ENCODE data around the gene TMCC1.
"Not testable (repeated sequence)": the region's sequence is repeated elsewhere in the genome, so short reads cannot be mapped to it uniquely, and the experiment has no call there.

The TMCC1 gene

DNA sequence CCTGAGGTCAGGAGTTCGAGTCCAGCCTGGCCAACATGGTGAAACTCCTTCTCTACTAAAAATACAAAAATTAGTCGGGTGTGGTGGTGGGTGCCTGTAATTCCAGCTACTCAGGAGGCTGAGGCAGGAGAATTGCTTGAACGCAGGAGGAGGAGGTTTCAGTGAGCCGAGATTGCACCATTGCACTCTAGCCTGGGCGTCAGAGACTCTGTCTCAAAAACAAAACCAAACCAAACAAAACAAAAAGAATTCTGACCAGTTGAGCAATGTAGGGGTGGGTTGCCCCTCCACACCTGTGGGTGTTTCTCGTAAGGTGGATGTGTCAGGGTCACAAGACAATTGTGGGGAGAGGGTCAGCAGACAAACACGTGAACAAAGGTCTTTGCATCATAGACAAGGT, 252.5 kb downstream of the TMCC1 start:
- DNase-seq: not testable (repeated sequence)

GRCh38 chr3:129638481-129638880, 255.0 kb downstream of the TMCC1 start:
- DNase-seq: no peak

DNA sequence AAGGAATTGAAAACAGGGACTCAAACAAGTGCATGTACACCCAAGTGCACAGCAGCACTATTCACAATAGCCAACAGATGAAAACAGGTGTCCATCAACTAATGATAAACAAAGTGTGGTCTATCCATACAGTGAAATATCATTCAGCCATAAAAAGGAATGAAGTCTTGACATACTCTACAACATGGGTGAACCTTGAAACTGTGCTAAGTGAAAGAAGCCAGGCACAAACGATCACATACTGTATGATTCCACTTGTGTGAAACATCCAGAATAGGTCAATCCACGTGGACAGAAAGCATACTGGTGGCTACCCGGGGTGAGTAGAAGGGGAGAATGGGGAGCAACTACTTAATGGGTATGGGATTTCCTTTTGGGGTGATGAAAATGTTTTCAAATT, 257.4 kb downstream of the TMCC1 start:
- DNase-seq: no peak

DNA sequence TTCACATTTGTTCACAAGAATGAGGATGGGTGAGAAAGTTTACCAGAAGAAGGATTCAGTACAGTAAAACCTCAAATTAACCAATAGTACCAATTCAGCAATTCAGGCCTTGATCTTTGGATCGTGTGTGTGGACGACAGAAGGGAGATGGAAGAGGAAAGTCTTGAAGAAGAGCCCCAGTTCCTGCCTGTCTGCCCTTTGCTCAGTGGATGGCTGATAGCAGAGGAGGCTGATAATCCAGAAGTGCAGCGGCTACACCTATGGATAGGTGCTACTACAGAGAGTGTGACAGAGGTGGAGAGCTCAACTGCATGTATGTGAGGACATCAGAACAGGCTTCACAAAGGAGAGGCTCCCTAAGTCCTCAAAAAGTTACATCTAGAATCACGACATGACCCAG, 257.9 kb downstream of the TMCC1 start:
- DNase-seq: no peak

DNA sequence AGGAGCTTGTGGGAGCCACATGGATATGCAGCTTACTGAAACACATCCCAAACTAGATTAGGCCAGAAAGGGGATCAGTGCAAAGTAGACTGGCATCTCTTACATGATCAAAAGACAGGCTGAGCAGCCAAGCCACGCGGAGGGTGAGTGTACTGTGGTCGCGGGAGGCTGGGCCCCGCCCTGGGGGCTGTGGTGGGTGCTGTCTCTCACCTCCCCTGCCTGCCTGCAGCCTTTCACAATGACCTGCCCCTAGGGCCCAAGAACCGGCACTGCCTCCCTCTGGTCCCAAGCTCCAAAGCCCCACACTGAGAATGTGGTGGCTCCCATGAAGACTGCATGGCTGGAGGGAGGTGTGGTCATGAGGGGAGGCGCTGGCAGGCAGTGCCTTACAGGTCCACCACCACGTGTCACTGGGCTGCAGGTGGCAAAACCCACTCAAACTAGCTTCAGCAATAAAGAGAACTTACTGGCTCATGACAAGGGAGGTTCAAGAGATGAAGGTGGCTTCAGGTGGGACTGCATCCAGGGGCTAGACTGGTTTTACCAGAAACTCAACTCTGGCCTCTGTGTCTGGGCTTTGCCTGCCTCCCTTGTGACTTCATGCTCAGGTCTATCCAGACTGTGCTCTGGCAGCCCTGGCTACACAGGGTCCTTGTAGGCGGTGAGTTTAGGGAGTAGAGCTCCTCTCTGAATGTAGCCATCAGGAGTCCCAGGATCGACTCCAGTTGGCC, 259.6 kb downstream of the TMCC1 start:
- DNase-seq: no peak

- DNase-seq: no peak
Observed at GRCh38 chr3:129632977-129633376, 260.5 kb downstream of the TMCC1 start.

GRCh38 chr3:129632556-129632955, 261.0 kb downstream of the TMCC1 start:
- no peak for DNase-seq

GRCh38 chr3:129632056-129632455, 261.5 kb downstream of the TMCC1 start:
- DNase-seq: no peak

- DNase-seq: no peak
Observed at GRCh38 chr3:129629011-129629410, 264.5 kb downstream of the TMCC1 start.

- no peak for DNase-seq
Observed at GRCh38 chr3:129628169-129628522, 265.4 kb downstream of the TMCC1 start.

DNA sequence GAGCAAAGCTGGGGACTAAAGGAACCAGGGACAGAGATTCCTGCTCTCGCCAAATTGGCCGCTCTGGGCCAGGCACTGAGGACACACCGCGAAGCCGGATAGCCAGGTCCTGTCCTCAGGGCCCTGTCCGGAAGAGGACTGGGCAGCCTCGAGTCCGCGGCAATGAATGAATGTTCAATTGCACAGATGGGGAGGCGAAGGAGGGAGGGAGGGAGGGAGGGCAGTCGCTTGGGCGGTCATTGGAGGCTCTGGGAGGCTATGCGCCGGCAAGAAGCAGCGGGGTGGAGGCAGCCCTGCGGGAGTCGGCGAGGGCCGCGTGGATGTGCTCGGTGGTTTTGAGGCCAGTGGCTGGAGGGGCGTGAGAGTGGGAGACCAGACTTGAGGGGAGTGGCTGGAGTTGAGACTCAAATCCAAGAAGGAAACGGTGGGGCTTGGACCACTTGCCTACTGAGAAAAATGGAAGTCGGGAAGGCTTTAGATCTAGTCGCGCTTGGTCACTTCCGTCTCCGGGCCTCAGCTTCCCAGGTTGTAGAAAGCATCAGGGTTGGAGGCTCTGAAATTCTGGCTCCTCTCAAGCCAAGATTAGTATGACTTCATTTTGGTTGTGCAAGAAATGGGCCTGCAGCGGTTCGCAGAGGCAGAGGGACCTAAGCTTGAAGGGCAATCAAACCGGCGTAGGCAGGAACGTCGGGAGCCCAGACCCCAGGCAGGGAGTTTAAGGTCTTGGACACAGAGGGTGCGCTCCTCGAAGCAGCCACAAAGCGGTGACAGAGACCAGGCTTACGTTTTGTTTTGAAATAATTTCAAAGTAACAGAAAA, 266.0 kb downstream of the TMCC1 start:
- peak; percentile 72 to 78 for DNase-seq

DNA sequence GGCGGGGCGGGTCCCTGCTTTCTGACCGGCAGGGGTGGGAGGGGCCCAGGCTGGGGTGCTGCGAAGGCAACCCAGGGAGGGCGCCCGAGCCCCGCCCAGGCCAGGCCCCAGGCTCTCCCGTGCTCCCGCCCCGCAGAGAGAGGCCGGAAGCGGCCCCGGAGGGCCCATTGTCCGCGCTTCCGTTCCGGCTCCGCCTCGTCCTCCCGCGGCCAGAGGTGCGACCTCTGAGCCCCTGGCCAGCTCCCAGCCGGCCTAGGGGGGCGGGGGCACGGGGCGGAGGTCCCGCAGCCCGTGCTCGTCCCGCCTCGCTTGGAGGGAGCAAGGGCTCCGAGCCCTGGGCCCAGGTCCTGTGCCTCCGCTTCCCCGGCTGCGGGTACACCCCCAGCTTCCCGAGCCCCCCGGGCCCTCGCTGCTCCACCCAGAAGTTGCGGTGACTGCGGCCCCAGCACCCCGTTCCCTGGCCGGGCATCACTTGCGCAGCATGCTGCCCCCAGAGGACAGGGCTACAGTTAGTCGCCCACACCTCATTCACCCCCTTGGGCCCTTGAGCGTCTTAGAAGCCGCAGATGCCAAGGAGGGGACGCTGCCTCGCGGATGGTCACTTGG, 266.7 kb downstream of the TMCC1 start:
- peak; percentile 86 to 89 for DNase-seq

DNA sequence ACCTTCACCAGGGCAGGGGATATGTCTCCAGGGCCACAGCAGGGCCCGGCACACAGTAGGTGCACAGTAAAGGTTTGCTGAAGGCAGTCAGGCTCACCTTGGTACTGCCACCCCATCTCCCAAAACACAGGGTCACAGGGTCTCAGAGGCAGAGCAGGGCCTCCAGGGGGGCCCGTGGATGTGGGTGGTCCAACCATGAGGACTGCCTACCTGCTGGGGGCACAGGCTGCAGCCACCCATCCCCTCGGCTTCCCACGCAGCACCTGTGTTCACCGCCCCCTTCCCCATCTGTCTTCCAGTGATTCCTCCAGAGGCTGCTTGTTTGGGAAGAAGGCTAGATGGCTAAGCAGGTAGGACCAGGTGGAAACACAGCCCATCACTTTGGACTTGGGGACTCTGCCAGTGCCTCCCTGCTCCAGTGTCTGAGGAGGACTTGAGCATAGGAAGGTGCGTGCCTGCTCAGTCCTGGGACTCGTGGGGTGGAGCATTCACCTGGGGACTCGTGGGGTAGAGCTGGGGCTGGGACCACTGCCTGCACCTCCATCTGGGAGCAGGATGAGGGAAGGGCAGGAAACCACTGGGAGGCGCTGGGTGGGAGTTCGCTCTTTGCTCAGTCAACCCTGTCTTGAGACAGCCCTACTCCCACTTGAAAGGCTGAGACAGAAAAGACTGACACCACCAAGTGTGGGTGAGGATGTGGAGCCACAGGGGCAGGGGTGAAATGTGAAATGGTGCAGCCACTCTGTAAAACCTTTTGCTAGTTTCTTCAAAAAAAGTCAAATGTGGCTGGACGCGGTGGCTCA, 268.2 kb downstream of the TMCC1 start:
- no peak for DNase-seq

DNA sequence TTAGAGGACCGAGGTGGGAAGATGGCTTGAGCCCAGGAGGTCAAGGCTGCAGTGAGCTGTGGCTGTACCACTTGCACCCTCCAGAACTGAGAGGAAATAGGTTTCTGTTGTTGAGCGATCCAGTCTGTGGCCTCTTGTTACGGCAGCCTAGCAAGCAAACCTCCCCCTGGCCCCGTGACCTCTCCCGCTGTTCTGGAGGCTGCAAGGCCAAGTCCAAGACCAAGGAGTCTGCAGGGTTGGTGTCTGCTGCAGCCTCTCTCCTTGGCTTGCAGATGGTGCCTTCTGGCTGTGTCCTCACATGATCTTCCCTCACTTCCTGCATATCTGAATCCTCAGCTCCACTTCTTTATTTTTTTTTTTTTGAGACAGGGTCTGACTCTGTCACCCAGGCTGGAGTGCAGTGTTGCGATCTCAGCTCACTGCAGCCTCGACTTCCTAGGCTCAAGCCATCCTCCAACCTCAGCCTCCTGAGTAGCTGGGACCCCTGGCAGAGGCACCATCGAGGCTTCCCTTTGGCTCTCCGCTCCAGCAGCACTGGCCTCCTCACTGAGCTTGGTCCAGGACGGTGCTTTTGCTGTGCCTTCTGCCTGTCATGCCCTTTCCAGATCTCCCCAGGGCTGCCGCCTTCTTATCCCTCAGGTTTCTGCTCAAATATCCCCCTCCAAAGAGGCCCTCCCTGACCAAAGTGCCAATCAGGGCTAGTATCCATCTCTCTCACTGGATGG, 269.0 kb downstream of the TMCC1 start:
- DNase-seq: no peak

DNA sequence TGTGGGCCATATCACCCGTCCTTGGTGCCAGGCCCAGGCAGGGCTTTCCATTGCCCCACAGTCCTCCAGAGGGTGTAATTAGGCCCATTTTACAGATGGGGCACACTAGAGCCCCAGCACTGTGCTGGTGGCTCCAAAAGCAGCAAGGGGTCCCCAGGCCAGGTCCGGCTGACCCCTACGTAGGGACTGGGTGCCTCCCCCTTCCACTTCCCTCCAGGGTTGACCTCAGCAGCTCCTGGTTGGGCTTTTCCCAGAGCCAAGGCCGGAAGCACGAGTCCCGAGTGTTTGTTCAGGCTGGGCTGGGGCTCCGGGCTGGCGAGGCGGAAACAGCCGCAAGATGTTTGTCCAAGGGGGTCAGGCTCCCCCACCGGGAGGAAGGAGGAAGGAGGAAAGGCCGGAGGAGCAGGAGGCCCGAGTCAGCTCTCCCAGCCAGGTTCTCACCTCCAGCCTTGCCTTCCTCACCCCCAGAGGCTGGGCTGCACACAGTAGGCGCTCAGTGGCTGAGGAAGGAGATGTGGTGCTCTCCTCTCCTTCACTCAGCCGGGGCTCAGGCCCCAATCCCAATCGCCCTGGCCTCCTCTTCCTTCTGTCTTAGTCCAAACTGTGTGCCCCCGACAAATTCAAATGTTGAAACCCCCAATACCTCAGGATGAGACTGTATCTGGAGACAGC, 269.9 kb downstream of the TMCC1 start:
- DNase-seq: no peak

DNA sequence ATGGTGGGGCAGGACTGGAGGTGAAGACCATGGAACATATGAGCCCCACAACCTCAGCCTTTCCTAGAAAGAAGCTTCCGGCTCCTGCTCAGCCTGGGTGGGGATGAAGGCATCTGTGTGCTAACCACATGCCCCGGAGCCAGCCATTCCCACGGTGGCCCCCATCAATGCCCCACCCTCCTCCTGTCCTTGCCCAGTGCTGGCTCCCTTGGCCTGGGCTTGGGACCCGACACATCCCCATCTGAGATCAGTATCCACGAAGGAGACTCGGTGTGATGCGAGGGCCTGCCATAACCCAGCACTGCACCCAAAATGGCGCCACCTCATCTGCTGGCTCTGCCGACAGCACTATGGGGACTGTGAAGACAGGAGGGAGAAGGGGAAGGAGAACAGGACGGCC, 270.6 kb downstream of the TMCC1 start:
- DNase-seq: no peak

GRCh38 chr3:129622226-129622874, 271.2 kb downstream of the TMCC1 start:
- DNase-seq: no peak

- DNase-seq: no peak
Observed at GRCh38 chr3:129621626-129622225, 271.8 kb downstream of the TMCC1 start.

DNA sequence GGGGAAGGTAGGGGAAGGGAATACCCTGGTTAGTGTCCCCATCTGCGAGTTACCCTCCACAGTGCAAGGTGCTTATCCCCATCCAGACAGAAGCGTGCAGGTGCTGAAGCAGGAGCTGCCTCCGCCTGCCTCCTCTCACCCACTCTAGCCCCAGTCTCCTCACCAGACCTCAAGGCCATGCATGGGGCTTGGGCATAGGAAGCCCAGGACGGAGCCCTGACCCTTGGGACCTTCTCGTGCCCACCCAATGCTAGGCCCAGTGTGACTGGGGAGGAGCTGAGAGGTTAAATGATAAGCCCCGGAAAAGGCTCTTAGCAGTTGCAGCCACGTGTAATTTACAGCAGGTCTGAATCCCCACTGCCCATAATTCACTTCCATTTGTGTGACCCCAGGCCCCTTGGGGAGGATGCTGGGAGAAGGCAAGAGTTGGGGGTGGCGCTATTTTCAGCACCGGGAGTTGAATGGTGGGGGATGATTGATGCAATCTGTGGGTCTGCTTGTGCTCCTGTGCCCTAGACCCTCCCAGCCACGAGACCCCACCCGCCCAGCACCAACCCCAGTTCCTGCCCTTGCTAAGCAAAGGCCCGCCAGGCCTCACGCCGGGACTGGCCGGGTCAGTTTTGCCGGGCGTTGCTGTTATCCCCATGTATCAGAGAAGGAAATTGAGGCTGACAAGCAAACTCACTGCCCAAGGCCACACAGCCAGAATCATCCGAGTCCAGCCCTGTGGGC, 272.5 kb downstream of the TMCC1 start:
- DNase-seq: no peak

DNA sequence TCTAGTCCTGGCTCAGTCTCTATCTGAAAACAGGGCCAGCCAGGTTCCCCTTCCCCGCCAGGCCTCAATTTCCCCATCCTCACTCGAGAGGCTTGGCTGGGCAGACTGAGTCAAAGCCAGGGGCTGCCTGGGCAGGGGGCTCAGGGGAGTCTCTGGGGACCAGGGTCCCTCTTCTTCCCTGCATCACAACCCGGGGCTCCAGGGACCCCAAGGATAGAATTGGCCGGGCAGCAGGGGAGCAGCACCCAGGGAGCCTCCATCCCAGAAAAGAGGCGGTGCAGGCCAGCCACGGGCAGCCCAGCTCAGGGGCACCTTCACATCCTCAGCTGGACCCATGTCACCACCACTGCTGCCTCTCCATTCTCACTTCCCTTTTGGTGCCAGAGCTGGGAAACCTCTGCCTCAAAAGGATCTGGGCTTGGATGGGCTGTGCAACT, 273.8 kb downstream of the TMCC1 start:
- no peak for DNase-seq
